ENCODE measurements around the gene C1QTNF1. TPM values are rescaled to one million over a fixed set of nuclear protein-coding genes. Genes with fewer than 3 reads are reported as not detected.

Gene C1QTNF1
- total RNA-seq, 1 experiment from 2014 or later, result 19.9 TPM

DNA sequence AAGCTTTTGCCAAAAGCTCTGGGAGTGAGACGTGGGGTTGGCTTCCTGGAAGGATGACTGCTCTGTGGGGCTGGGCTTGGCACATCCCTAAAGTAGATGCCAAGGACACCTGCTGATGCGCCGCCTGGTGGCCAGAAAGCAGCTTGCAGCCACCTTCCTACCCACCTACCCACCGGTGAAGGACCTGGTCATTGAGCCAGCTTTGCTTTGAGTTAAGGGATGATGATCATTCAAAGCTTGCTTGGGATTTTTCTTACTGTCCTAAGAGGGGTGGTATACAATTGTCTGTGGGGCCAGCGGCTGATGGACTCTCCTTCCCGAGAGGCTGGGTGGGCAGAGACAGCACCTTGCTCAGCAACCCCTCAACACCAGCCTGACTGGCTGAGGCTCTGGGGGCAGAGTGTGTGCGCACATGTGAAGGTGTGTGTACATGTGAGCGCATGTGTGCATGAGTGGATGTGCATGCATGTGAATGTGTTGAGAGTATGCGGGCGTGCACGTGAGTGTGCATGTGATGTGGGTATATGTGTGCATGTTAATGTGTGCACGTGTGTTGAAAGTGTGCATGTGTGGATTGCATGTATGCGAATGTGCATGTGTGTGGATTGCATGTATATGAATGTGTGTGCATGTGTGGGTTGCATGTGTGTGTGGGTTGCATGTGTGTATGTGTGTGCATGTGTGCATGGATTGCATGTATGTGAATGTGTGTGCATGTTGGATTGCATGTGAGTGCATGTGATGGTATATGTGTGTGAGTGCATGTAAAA is 18.6 kb downstream of the C1QTNF1 start:
- Histone ChIP-seq H3K4me1 (no peaks in the 10 kb centered on the region), H3K9me3 (no peaks in the 10 kb centered on the region), H3K27me3 (replicated peaks; ENCODE audit: control insufficient read depth, insufficient read depth, low read length) (no peaks in the 10 kb centered on the region), H3K36me3 (ENCODE audit: control insufficient read depth, insufficient read depth, low read length) (no peaks in the 10 kb centered on the region), H3K4me3 (ENCODE audit: low read depth, low read length) (no peak overlapping the region)
- CTCF ChIA-PET, result interaction anchor here (0.6 to 1.5 kb wide), 11 partner anchors 9 to 498 kb away, joined by 3 to 10 read pairs (median 3); no protein-coding TSS in a partner anchor
- Mint-ChIP-seq H3K4me3 (ENCODE audit: unreplicated experiment) (no peak overlapping the region), H3K36me3 (ENCODE audit: insufficient read depth, unreplicated experiment) (no peaks in the 10 kb centered on the region), H3K27ac (ENCODE audit: unreplicated experiment) (no peak overlapping the region), H3K27me3 (ENCODE audit: insufficient read depth, unreplicated experiment) (no peaks in the 10 kb centered on the region), H3K4me1 (ENCODE audit: low read depth, unreplicated experiment) (peaks cover 6% of the 10 kb centered on the region), H3K9me3 (ENCODE audit: unreplicated experiment) (no peaks in the 10 kb centered on the region)
- POLR2A ChIA-PET, result interaction anchor here (0.8 kb wide), 1 partner anchor 16 kb away, joined by 3 read pairs; no protein-coding TSS in a partner anchor
- no TSS peak for BruUV-seq (replicated peaks)
- TF ChIP-seq CTCF (IDR thresholded peaks at IDR 0.05; ENCODE audit: insufficient read depth in 1 of 2, low read depth in 1 of 2, low read length in 1 of 2, severe bottlenecking in 1 of 2, unreplicated experiment in 1 of 2), result peak; percentile 89 to 94
- DNase-seq, result peak; percentile 77 to 83
- intact Hi-C loops (cut with micrococcal nuclease; ENCODE audit: unreplicated experiment), result loop anchor here (1.0 kb wide), 2 partner anchors 23 to 56 kb away; no protein-coding TSS in a partner anchor

GRCh38 chr17:79043191-79043930 is 19.4 kb downstream of the C1QTNF1 start:
- DNase-seq, result no peak
- no peaks in the 10 kb centered on the region for H3K27me3 Mint-ChIP-seq (ENCODE audit: insufficient read depth, unreplicated experiment)
- intact Hi-C loops (cut with micrococcal nuclease; ENCODE audit: unreplicated experiment), result no loop called here
- ChIA-PET CTCF (interaction anchor here (1.2 to 3.2 kb wide), 4 partner anchors 9 to 31 kb away, joined by 3 to 23 read pairs (median 4); partner anchors contain the start of gene ENGASE), POLR2A (no interaction called here)
- Histone ChIP-seq H3K4me3 (ENCODE audit: low read depth, low read length) (no peak overlapping the region), H3K36me3 (ENCODE audit: control insufficient read depth, insufficient read depth, low read length) (no peaks in the 10 kb centered on the region), H3K27me3 (replicated peaks; ENCODE audit: control insufficient read depth, insufficient read depth, low read length) (no peaks in the 10 kb centered on the region), H3K9me3 (no peaks in the 10 kb centered on the region), H3K4me1 (no peaks in the 10 kb centered on the region)
- BruUV-seq (replicated peaks), result no TSS peak
- TF ChIP-seq CTCF (IDR thresholded peaks at IDR 0.05; ENCODE audit: insufficient read depth in 1 of 2, low read depth in 1 of 2, low read length in 1 of 2, severe bottlenecking in 1 of 2, unreplicated experiment in 1 of 2), result no peak
- H3K4me1 Mint-ChIP-seq (ENCODE audit: low read depth, unreplicated experiment), result peaks cover 6% of the 10 kb centered on the region
- H3K4me3 Mint-ChIP-seq (ENCODE audit: unreplicated experiment), result no peak overlapping the region
- H3K9me3 Mint-ChIP-seq (ENCODE audit: unreplicated experiment), result no peaks in the 10 kb centered on the region
- H3K27ac Mint-ChIP-seq (ENCODE audit: unreplicated experiment), result no peak overlapping the region
- no peaks in the 10 kb centered on the region for H3K36me3 Mint-ChIP-seq (ENCODE audit: insufficient read depth, unreplicated experiment)

GRCh38 chr17:79043931-79044320 is 20.0 kb downstream of the C1QTNF1 start:
- DNase-seq, result no peak
- intact Hi-C loops (cut with micrococcal nuclease; ENCODE audit: unreplicated experiment), result no loop called here
- H3K36me3 ChIP-seq (ENCODE audit: control insufficient read depth, insufficient read depth, low read length), result no peaks in the 10 kb centered on the region
- TF ChIP-seq CTCF (IDR thresholded peaks at IDR 0.05; ENCODE audit: insufficient read depth in 1 of 2, low read depth in 1 of 2, low read length in 1 of 2, severe bottlenecking in 1 of 2, unreplicated experiment in 1 of 2), result no peak
- no peak overlapping the region for H3K4me3 ChIP-seq (ENCODE audit: low read depth, low read length)
- no peaks in the 10 kb centered on the region for H3K4me1 ChIP-seq
- no peaks in the 10 kb centered on the region for H3K9me3 ChIP-seq
- CTCF ChIA-PET, result interaction anchor here (0.7 to 3.2 kb wide), 6 partner anchors 10 to 41 kb away, joined by 3 to 23 read pairs (median 5); partner anchors contain the start of gene ENGASE
- no peaks in the 10 kb centered on the region for H3K36me3 Mint-ChIP-seq (ENCODE audit: insufficient read depth, unreplicated experiment)
- H3K4me1 Mint-ChIP-seq (ENCODE audit: low read depth, unreplicated experiment), result peaks cover 6% of the 10 kb centered on the region
- no peaks in the 10 kb centered on the region for H3K9me3 Mint-ChIP-seq (ENCODE audit: unreplicated experiment)
- POLR2A ChIA-PET, result no interaction called here
- no TSS peak for BruUV-seq (replicated peaks)
- no peak overlapping the region for H3K27ac Mint-ChIP-seq (ENCODE audit: unreplicated experiment)
- H3K4me3 Mint-ChIP-seq (ENCODE audit: unreplicated experiment), result no peak overlapping the region
- no peaks in the 10 kb centered on the region for H3K27me3 ChIP-seq (replicated peaks; ENCODE audit: control insufficient read depth, insufficient read depth, low read length)
- no peaks in the 10 kb centered on the region for H3K27me3 Mint-ChIP-seq (ENCODE audit: insufficient read depth, unreplicated experiment)

Measured in Caco-2 (cell line).